HL-60/S4 treated with phorbol 12-myristate 13-acetate at 8.2 ng/mL for 4 days and 3 days (cell line): Measurements from ENCODE around the gene FARP1.
"Not testable (repeated sequence)": the region's sequence is repeated elsewhere in the genome, so short reads cannot be mapped to it uniquely, and the experiment has no call there.

Experiments
- in situ Hi-C: fragments of 300-500 bp; cut with MboI; formaldehyde crosslinking; loops from 2 replicates; pipeline ENCODE4 v1.15.0; 2022; ENCODE audit warnings: low sequenced_read_pairs

The FARP1 gene

DNA sequence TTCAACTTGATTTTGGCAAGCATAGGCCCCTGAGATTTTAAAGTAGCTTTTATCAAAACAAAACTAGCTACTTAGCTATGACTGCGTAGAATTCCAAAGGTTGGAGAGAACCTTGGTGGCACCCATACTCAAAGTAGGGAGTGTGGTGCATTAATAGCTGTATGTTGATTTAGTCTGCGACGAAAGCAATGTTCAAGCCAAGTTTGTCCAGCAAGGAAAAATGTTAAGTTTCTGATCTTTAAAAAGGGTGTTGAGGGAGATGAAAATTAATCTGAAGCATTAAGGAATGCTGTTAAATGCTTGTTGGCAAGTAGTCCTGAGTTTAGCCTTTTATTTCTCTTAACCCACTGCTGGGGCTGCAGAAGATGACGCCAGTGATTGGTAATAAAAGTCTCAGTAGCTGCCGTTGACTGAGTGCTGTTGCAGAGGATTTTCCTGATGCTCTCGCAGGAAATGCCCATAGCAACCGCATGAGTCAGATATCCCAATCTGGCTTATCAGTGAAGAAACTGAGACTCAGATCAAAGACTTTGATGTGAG lies 110.1 kb downstream of the FARP1 start:
- in situ Hi-C loops, result no loop called here

DNA sequence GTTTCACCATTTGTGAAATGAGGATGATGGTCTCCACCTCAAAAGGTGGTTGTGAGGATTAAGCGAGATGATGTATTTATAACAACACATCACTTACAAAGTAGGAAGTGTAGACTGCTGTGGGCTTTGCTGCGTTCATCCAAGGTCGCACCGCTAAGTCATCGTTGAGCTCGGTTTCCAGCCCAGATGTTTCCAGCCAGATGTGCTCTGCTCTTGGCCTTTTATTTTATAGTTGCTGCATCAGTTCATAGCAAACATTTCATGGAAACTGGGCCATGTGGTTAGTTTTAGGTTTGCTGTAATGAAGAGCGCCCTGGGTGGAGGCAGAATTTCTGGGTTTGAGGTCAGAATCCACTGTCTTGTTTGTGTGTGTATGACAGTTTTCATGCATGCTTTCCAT lies 110.6 kb downstream of the FARP1 start:
- in situ Hi-C loops, result no loop called here

DNA sequence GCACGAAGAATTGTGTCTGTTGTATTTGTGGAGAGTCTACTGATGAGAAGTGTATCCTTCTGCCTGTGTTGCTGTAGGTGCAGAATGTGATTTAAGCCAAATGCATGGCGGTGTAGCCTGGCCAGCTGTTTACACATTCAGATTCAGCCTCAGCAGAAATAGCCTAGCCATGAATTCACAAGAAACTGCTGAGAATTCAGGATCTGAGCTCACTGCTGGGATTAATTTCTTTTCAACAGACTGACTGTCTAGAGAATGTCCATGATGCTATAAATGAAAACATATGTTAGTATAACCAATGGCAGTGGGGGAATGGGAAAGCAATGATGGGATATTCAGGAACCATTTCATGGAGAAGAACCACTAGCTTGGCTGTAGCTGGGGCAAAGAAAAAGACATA lies 111.6 kb downstream of the FARP1 start:
- in situ Hi-C loops, result no loop called here

DNA sequence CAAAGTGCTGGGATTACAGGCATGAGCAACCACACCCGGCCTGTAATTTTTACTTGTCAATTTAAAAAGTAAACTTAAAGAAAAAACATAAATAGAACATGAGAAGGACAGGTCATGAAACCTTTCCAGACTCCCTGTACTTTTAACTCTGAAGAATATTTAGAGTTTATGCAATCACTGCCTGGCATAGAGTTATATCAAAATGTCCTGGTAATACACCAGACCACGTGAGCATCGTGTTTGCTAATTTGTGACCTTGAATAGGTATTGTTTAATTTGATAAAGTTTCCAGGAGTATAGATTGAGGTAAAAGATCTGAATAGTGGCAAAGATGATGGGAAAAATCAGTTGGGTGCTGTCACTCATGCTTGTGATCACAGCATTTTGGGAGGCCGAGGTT lies 115.3 kb downstream of the FARP1 start:
- in situ Hi-C loops, result no loop called here

DNA sequence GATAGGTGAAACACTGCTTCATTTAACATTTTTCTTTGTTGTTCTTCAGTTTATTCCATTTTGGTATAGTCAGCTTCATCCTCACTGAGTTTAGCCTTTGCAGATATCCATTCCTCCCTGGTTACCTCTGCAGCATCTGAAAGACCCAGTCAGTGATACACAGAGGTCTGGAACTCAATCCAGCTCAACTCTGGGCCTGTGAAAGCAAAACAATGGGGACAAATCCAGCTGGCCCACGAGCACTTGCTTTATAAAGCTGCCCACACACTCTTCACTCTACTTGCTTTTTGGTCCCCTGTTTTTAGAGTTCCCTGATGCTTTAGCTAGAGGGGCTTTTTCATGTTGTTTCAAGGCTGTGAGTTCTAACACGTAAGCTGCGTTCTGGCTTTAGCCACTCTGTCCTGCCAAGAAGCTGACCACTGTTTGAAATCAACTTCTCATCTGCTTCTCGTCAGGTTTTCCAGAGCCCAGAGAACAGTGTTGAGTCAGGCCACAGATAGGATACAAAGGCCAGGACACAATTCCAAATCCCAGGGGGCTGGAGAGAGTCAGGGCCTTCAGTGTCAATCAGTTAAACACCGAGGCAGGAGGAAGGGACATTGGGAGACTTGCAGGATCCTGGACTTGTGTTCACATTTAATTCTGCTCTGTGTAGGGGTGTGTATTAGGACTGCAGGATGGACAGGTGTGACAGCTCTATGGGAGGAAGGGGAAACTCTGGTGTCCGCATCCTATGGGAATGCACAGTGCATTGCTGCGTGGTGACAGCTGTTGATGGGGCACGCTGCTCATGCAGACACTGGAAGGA lies 117.7 kb downstream of the FARP1 start:
- in situ Hi-C loops, result no loop called here

DNA sequence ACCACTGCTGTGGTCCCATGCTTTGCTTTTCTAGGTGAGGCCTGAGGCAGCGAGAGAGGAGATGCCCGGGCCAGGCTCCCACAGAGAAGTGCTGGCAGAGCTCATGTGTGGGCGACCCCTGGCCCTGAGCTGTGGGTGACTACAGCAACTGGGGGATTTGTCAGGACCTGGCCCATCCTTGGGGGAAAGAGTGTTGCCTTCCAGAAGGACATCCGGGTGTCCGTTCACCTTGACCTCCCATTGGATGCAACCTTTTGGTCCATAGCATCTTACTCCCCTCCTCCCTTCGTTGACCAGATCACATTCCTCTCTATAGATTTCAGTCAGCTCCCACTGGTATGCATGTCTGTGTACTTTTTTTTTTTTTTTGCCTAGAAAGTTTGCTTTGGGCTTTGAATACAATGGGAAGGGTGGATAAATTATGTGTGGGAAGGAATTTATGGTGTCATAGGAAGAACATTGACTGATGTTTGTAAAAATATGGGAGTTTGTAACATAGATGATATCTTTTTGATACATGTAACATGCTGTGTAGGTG lies 118.3 kb downstream of the FARP1 start:
- in situ Hi-C loops, result no loop called here

DNA sequence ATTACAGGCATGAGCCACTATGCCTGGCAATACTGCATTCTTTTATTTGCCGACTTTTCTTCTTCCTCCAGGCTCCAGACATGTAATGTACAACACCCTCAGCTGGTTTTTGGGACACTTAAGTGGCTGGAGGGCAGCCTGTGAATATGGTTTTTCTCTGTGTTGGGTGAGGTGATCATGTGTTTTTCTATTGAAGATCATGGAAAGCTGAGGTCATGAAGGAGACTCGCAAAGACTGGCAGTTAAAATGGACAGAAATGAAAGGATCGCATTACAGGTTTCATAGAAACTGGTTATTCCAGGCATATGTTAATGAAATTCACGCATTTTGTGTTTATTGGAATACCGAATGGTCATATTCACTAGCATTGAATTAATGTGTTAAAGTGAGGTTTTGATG lies 119.4 kb downstream of the FARP1 start:
- in situ Hi-C loops, result no loop called here

DNA sequence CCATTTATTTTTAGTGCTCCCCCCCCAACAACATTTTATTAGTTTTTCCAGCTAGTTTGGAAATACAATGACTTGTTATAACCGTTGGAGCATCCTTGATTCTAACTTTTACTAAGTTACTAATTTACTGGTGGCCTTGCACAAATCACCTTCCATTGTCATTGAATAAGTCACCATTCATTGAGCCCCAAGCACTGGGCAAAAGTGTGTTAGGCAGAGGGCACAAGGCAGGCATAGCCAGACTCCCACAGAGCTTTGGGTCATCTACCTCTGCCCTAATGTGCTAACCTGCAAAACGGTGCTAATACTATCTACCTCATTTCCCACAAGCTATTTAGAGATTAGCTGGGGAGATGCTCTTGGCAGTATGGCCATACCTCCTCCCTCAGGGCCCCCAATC lies 120.9 kb downstream of the FARP1 start:
- in situ Hi-C loops, result no loop called here

DNA sequence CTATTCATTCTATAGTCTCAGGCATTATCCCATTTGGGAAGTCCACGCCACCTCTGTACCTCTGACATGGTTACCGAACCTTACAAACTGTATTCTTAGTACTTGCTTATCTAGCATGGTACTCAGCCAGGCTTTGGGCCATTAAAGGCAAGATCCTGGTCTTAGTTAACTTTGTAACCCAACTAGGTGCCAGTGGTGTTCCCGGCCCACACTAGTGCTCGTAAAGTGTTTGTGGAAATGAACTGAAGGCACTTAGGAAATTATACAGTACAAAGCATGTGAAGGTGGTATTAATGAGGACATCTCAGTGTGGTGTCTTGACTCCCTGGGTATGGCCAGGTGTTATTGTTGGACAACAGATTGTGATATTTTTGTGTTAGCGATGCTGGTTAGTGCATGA lies 122.0 kb downstream of the FARP1 start:
- in situ Hi-C loops, result no loop called here

DNA sequence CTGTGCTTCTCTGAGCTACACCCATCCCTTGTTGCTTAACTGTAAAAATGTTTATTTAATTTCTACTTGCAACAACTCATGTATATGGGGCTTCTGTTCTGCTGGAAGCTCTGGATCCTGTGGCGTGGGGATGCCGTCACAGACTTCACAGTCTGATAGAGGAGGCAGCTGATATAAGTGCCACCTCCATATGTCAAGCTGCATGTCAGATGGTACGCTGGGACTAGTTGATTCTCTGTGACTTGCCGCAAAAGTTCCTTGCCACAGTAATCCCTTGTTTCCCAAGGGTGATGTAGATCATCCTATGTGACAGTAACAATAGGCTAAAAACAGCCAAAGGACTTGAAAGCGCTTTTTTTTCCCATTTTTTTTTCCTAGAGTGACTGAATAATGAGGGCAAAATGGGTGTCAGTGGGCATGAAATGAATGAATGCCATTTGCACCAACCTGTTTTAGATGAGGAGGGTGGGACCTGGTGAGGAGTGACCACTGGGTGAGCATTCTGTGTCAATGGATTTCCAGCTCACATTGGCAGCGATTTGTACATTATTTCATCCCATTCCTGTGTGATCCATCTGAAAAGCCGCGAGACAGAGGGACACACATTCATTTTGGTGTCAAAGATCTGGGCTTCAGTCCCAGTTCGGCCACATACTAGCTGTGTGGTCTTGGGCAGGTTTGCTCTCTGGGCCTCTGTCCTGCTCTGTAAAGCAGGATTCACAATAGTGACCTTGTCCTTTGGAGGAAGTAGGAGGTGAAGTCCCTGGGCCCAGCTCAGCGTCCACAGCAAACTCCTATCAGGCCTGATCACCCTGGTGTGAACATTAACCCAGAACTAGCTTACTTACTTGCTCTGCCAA lies 123.0 kb downstream of the FARP1 start:
- in situ Hi-C loops, result no loop called here

DNA sequence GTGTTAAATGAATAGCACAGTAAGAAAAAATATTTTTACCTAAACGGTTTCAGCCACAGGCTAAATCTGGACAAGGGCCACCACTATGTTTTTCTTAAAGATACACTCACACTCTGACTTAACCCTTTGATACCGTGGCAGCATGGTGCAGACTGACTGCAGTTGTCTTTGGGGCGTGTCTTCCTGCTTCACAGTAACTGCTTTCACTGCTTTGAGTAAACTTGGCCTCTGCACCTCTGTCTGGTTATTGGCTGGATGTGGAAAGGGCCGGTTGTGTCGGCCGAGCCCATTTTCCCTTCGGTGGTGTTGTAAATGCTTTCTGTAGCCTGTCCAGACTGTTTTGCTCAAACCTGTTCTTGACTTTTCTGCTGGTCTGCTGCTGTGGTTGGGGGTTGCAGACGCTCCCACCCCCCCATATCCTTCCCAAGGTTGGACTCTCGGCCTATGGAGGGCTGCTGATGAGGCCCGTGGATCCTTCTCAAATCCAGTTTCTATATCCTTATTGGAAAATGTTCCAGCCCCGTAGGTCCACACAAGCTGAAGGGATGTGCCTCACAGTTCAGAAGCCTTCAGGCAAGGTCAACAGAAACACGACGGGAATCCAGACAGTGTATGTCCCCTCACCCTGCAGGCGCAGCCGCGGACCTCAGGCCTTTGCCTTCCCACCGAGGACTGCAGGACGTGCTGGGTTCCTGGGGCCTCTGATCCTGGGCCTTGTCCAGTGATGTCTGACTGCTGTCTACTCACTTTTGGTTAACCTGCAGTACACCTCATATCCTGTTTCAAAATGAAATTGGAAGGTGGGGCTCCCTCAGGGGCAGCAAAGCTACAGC lies 124.4 kb downstream of the FARP1 start:
- in situ Hi-C loops, result no loop called here

DNA sequence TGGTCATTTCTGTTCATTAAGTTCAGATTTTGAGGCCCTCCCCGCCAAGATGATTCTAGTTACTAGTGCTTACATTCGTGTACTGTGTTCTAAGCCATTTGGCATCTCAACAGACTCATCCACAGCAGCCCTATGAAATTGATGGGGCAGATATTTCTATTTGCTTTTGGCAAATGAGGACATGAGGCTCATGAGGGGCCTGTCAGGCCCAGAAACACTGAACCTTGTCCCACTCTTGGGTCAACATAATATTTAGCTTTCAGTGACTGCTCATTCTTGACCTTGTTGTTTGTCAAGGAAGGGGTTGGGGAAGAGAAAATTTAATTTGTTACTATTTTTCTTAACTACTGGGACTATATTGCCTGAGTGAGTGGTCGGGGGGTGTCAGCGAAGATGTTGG lies 126.5 kb downstream of the FARP1 start:
- in situ Hi-C loops, result no loop called here

DNA sequence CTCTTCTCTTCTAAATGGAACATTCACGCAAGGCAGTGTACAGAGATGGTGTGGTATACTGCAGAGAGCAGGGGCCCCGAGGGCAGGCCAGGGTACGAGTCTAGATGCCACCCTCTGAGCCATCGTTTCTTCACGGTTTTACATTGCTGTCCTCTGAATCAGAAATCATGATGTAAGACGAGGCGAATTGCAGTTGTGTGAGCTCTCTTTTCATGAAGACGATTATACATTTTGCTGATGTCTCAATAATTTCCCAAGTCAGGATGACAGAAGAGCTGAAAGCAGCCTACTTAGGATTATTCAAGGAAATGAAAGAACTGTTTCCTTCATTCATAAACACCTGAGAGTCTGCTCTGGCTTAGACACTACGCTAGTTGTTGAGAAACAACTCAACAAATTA lies 127.9 kb downstream of the FARP1 start:
- in situ Hi-C loops, result no loop called here

DNA sequence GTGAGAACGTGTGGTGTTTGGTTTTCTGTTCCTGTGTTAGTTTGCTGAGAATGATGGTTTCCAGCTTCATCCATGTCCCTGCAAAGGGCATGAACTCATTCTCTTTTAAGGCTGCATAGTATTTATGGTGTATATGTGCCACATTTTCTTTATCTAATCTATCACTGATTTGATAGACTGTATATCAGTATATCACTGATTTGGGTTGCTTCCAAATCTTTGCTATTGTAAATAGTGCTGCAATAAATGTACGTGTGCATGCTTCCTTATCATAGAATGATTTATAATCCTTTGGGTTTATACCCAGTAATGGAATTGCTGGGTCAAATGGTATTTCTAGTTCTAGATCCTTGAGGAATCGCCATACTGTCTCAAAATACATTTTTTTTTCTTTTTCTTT lies 128.8 kb downstream of the FARP1 start:
- in situ Hi-C loops, result not testable (repeated sequence)

DNA sequence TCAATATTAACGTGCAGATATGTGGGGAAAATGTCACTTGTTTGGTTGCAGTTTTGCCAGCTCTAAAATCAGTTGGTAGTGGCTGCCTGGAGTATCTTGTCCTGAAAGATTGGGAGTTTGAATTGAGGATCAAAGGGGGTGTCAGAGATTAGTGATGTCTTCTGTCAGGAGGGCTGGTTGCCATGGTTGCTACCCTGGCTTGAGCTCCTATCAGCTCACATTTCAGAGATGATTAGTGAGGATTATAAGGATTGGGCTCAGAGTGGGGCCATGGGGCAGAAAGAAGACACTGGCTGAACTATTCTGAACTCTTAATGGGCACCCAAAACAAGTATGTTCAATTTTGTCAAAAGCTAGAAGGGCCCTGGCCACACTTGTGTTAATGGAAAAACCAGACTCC lies 129.7 kb downstream of the FARP1 start:
- in situ Hi-C loops, result no loop called here

DNA sequence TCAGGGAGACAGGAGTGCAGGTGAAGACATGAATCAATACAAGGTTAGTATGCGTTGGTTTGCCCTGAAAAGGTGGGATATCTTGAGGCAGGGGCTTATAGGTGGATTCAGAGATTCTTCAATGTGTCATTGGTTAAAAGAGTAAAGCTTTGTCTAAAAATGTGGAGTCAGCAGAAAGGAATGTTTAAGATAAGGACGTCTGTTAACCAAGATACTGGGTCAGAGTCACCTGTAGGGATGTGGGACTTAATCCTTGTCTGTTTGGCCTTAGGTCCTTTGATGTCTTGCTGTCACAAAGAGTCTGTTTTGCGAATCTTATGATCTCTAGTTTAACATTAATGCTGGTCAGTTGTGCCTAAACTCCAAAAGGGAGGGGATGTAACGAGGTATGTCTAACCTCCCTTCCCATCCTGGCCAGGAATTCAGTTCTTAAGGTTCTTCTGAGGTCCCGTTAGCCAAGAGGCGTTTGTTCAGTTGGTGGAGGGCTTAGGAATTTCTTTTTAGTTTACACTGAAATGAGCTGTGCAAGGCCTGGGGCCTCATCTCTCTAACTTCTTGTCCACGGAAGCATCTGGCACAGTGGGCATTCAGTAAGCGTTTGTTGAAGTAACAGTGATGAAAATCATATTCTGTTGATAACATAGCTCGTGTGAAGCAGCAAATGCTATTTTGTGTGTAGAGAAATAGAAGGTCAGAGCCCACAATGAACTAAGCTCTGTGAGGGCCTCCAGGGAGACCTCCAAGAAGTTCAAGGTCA lies 130.4 kb downstream of the FARP1 start:
- in situ Hi-C loops, result no loop called here

DNA sequence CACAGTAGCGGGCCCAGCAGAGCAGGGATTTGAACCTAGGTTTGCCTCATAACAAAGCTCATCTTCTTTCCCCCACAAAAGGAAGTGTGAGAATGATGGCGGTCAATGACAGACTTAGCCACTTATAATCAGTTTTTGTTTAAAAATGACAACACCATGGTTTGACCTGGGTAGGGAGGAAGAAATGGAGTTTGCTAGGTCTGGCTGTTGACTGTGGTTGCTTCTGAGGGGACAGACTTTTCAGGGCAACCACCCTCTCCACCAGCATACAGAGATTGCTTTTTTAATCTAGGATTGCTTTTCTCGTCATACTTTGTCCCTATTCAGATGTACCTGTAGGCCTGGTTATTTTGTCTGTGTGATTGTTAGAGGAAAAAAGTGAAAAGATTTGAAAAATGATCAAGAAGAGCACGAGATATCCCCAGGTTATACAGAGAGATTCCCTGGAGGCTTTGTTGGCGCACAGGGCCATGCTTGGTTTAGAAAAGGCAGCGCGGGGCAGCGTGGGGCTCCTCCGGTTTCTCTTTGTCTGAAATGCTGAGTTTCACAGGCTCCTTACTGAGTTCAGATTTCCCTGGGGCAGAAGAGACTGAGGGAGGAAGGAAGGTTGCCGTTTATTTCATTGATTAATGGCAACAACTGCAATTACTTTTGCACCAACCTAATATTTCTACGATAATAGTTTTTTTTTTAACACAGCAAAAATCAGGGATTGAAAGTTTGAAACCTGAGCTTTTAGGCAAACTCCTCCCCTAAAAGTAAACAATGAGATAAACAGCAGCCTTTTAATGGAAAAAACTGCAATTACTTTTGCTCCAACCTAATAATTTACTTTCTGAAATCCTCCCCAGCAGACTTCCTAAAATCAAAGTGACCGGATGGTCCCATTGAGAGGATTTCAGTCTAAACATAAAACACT lies 131.2 kb downstream of the FARP1 start:
- in situ Hi-C loops, result no loop called here

DNA sequence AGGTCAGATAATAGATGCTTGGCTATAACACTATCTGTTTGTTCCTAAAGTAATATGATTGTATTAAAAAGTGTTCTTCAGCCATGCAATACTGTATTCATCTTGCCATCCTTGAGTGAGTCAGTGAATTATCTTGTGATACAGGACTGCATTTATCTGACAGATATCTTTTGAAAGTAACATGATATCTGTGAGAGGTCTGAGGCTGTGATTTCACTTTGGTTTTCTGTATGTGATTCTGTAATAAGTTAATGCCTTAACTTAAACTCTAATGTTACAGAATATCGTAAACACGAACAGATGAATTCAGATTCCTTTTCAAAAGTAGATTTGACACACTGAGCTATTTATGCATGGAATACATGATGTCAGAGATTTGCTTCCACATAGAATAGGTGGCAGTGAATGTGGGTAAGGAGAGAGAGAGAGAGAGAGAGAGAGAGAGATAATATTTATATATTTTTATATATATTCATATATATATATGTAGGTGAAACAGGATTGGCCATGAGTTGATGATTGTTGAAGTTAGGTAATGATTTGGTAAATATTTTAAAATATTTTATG lies 132.1 kb downstream of the FARP1 start:
- in situ Hi-C loops, result no loop called here

DNA sequence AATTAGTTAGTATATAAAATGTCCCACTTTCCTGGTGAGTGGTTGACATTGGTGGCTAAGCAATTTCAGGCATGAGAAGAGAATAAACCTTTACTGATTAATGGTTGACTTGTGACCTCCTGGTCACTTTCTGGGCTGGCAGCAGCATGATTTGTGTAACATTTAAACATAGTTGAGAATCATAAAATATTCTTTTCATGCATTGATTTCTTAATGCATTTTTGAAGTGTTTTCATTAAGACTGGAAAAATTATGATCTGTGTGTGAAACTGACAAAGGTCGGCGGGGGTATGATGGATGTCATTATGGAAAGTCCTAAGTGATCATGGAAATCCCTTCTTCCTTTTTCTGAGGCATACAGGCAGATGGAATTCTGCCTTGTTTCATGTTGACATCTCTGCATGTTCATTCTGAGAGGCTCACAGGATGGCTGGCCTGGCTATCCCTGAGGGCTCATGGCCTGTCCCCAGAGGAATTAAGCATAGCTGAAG lies 132.8 kb downstream of the FARP1 start:
- in situ Hi-C loops, result no loop called here
